Naive thymus-derived CD8-positive, alpha-beta T cell (primary cell): Measurements from ENCODE around the gene HS6ST2. TPM values are rescaled to one million over a fixed set of nuclear protein-coding genes. Genes with fewer than 3 reads are reported as not detected.

ENCODE experiments used
- ATAC-seq, 2 donors: fragments of 150-1000 bp; cut with Tn5 transposase in 1 of 2; sonication (Bioruptor Pico), chemical (Tn5 transposase) in 1 of 2; 1 replicate in 1 of 2; 2 replicates in 1 of 2; pipeline ENCODE4 v1.10.0; 2021; ENCODE audit warnings: mild to moderate bottlenecking in 2 of 2, moderate library complexity in 2 of 2
- POLR2A ChIA-PET: fragments of 350-600 bp; sonication (Branson Sonifier 250); formaldehyde crosslinking; loops from one replicate; lab custom pipeline; 2021; ENCODE audit warnings: antibody characterized with exemption; lab: Charles Lee
- DNase-seq, 10 donors: peaks; one replicate each; pipeline versions ENCODE4 v3.0.0 to v3.0.0-alpha.2; 2020 to 2022
- H3K27ac Mint-ChIP-seq, 10 donors: one replicate each; pipeline ENCODE4 v1.8.0; 2020 to 2022; ENCODE audit warnings: mild to moderate bottlenecking in 10 of 10, mixed read lengths in 10 of 10, moderate library complexity in 4 of 10, inconsistent platforms in 1 of 10
- H3K27me3 Mint-ChIP-seq, 5 donors: one replicate each; pipeline ENCODE4 v1.8.0; 2021 to 2022; ENCODE audit warnings: mixed read lengths in 5 of 5
- H3K36me3 Mint-ChIP-seq, 3 donors: one replicate each; pipeline ENCODE4 v1.8.0; 2020 to 2022; ENCODE audit warnings: mixed read lengths in 3 of 3, mild to moderate bottlenecking in 2 of 3, inconsistent platforms in 1 of 3
- H3K4me1 Mint-ChIP-seq, 4 donors: one replicate each; pipeline ENCODE4 v1.8.0; 2021 to 2022; ENCODE audit warnings: mixed read lengths in 4 of 4
- H3K4me3 Mint-ChIP-seq, 10 donors: one replicate each; pipeline ENCODE4 v1.8.0; 2020 to 2022; ENCODE audit warnings: mild to moderate bottlenecking in 10 of 10, mixed read lengths in 10 of 10, moderate library complexity in 6 of 10, inconsistent platforms in 1 of 10
- H3K9me3 Mint-ChIP-seq, 9 donors: one replicate each; pipeline ENCODE4 v1.8.0; 2020 to 2022; ENCODE audit warnings: mixed read lengths in 9 of 9, mild to moderate bottlenecking in 3 of 9, inconsistent platforms in 1 of 9, moderate library complexity in 1 of 9
- polyA plus RNA-seq, 3 donors: library from polyadenylated mRNA; unstranded; fragments of 300-500 nt; fragmentation: Illumina TruSeq; gene quantifications; one replicate each; pipeline ENCODE4 v1.2.3, GENCODE V29; 2021
- total RNA-seq, 8 experiments: library from RNA in 2 of 8; stranded (reverse) in 2 of 8; gene quantifications; one replicate each; pipeline ENCODE4 v1.2.3 and lab custom pipeline; 2021 to 2026

HS6ST2 gene
- total and polyA plus RNA-seq, 5 experiments from 2014 or later = not detected

GRCh38 chrX:132795181-132795580, 163.2 kb downstream of the HS6ST2 start:
- DNase-seq (no peak), ATAC-seq (no peak)
- Mint-ChIP-seq H3K4me3 (no peak overlapping the region), H3K9me3 (no peaks in the 10 kb centered on the region), H3K27ac (no peak overlapping the region), H3K36me3 (no peaks in the 10 kb centered on the region), H3K4me1 (no peaks in the 10 kb centered on the region), H3K27me3 (no peaks in the 10 kb centered on the region)
- POLR2A ChIA-PET = no interaction called here

GRCh38 chrX:132791714-132792113, 166.7 kb downstream of the HS6ST2 start:
- POLR2A ChIA-PET = no interaction called here
- ATAC-seq (no peak), DNase-seq (no peak)
- Mint-ChIP-seq H3K27me3 (no peaks in the 10 kb centered on the region), H3K9me3 (peaks cover 0 to 9% (median 0%) of the 10 kb centered on the region in 9 donors), H3K27ac (no peak overlapping the region), H3K4me1 (no peaks in the 10 kb centered on the region), H3K4me3 (no peak overlapping the region), H3K36me3 (no peaks in the 10 kb centered on the region)

GRCh38 chrX:132790329-132790728, 168.1 kb downstream of the HS6ST2 start:
- POLR2A ChIA-PET = no interaction called here
- DNase-seq (no peak), ATAC-seq (no peak)
- Mint-ChIP-seq H3K4me3 (no peak overlapping the region), H3K27ac (no peak overlapping the region), H3K27me3 (no peaks in the 10 kb centered on the region), H3K36me3 (no peaks in the 10 kb centered on the region), H3K9me3 (peaks cover 0 to 9% (median 0%) of the 10 kb centered on the region in 9 donors), H3K4me1 (no peaks in the 10 kb centered on the region)

DNA sequence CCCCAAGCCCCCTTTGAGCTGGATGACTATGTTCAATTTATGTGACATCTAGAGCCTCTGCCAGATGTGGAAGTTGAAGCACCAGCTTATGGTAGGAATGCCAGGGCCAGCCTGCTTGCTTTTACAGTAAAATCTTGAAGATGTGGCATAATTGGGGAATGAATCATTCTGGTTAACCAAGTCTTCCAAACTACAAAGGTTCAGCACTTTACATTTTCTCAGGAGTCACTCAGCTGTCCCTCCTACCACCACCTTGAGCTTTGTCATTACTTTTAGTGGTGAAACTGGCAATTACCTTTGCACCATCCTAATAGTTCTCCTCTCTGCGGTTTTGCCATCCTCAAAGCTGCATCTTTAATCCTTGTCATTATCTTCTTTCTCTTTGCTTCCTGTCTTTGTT, 172.2 kb downstream of the HS6ST2 start:
- DNase-seq = no peak
- POLR2A ChIA-PET = no interaction called here
- no peak for ATAC-seq
- Mint-ChIP-seq H3K4me1 (no peaks in the 10 kb centered on the region), H3K4me3 (no peak overlapping the region), H3K27ac (no peak overlapping the region), H3K36me3 (no peaks in the 10 kb centered on the region), H3K27me3 (no peaks in the 10 kb centered on the region), H3K9me3 (peaks cover 0 to 9% (median 0%) of the 10 kb centered on the region in 9 donors)

- Mint-ChIP-seq H3K4me1 (peaks cover 0 to 3% (median 0%) of the 10 kb centered on the region in 4 donors), H3K27ac (no peak overlapping the region), H3K4me3 (no peak overlapping the region), H3K27me3 (peaks cover 0 to 3% (median 0%) of the 10 kb centered on the region in 5 donors), H3K36me3 (peaks cover 0 to 1% (median 0%) of the 10 kb centered on the region in 3 donors), H3K9me3 (no peaks in the 10 kb centered on the region)
- DNase-seq (no peak), ATAC-seq (no peak)
- POLR2A ChIA-PET = no interaction called here
These were observed 179.5 kb downstream of the HS6ST2 start for GRCh38 chrX:132778917-132779316.

- ATAC-seq = no peak
- Mint-ChIP-seq H3K36me3 (peaks cover 0 to 1% (median 0%) of the 10 kb centered on the region in 3 donors), H3K27me3 (peaks cover 0 to 3% (median 0%) of the 10 kb centered on the region in 5 donors), H3K4me3 (no peak overlapping the region), H3K9me3 (no peaks in the 10 kb centered on the region), H3K27ac (no peak overlapping the region), H3K4me1 (peaks cover 0 to 3% (median 0%) of the 10 kb centered on the region in 4 donors)
- DNase-seq = no peak
- POLR2A ChIA-PET = no interaction called here
These were observed 181.8 kb downstream of the HS6ST2 start for GRCh38 chrX:132776486-132777210.

GRCh38 chrX:132775263-132775823, 183.1 kb downstream of the HS6ST2 start:
- H3K27me3 Mint-ChIP-seq = peaks cover 0 to 3% (median 0%) of the 10 kb centered on the region in 5 donors
- H3K4me1 Mint-ChIP-seq = peaks cover 0 to 3% (median 0%) of the 10 kb centered on the region in 4 donors
- POLR2A ChIA-PET = no interaction called here
- no peaks in the 10 kb centered on the region for H3K9me3 Mint-ChIP-seq
- H3K4me3 Mint-ChIP-seq = no peak overlapping the region
- no peak for DNase-seq
- ATAC-seq = no peak
- peaks cover 0 to 1% (median 0%) of the 10 kb centered on the region in 3 donors for H3K36me3 Mint-ChIP-seq
- H3K27ac Mint-ChIP-seq = peak overlapping the region in 1 of 10 donors; percentile 2

GRCh38 chrX:132774010-132774714, 184.3 kb downstream of the HS6ST2 start:
- H3K9me3 Mint-ChIP-seq = no peaks in the 10 kb centered on the region
- peaks cover 0 to 1% (median 0%) of the 10 kb centered on the region in 3 donors for H3K36me3 Mint-ChIP-seq
- H3K4me3 Mint-ChIP-seq = no peak overlapping the region
- peaks cover 0 to 3% (median 0%) of the 10 kb centered on the region in 4 donors for H3K4me1 Mint-ChIP-seq
- H3K27me3 Mint-ChIP-seq = peaks cover 0 to 3% (median 0%) of the 10 kb centered on the region in 5 donors
- DNase-seq = no peak
- POLR2A ChIA-PET = no interaction called here
- no peak overlapping the region for H3K27ac Mint-ChIP-seq
- ATAC-seq = no peak

DNA sequence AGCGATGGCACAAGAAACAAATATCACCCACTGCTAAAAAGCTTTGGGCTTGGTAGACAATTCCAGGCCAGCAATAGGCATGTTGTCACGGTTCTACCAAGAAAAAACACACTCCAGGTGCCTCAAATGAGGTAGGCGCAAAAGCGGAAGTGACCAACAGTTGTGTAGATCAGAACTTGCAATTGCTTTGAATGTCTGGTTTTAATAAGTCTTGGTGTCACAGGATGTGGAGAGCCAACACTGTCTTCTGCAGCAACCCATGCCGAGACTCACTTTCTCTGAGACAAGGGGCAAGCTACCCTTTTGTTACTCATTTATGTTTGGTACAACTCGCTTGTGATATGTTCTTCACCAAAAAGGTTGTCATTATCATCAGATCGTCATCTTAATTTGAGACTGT, 188.8 kb downstream of the HS6ST2 start:
- no peak for DNase-seq
- H3K27ac Mint-ChIP-seq = no peak overlapping the region
- POLR2A ChIA-PET = no interaction called here
- ATAC-seq = no peak
- no peak overlapping the region for H3K4me3 Mint-ChIP-seq
- no peaks in the 10 kb centered on the region for H3K4me1 Mint-ChIP-seq
- H3K27me3 Mint-ChIP-seq = peaks cover 0 to 2% (median 0%) of the 10 kb centered on the region in 5 donors
- peaks cover 0 to 1% (median 0%) of the 10 kb centered on the region in 9 donors for H3K9me3 Mint-ChIP-seq
- H3K36me3 Mint-ChIP-seq = no peaks in the 10 kb centered on the region

GRCh38 chrX:132766452-132766851, 192.0 kb downstream of the HS6ST2 start:
- Mint-ChIP-seq H3K9me3 (peaks cover 0 to 2% (median 0%) of the 10 kb centered on the region in 9 donors), H3K27me3 (peaks cover 0 to 3% (median 0%) of the 10 kb centered on the region in 5 donors), H3K4me3 (no peak overlapping the region), H3K4me1 (no peaks in the 10 kb centered on the region), H3K27ac (no peak overlapping the region), H3K36me3 (no peaks in the 10 kb centered on the region)
- ATAC-seq = no peak
- no peak for DNase-seq
- POLR2A ChIA-PET = no interaction called here

GRCh38 chrX:132763528-132763927, 194.9 kb downstream of the HS6ST2 start:
- Mint-ChIP-seq H3K4me3 (no peak overlapping the region), H3K27ac (no peak overlapping the region), H3K27me3 (peaks cover 0 to 3% (median 0%) of the 10 kb centered on the region in 5 donors), H3K4me1 (no peaks in the 10 kb centered on the region), H3K36me3 (no peaks in the 10 kb centered on the region), H3K9me3 (peaks cover 0 to 2% (median 0%) of the 10 kb centered on the region in 9 donors)
- DNase-seq = no peak
- POLR2A ChIA-PET = no interaction called here
- ATAC-seq = no peak

- ATAC-seq = no peak
- H3K27ac Mint-ChIP-seq = no peak overlapping the region
- DNase-seq = no peak
- no peaks in the 10 kb centered on the region for H3K4me1 Mint-ChIP-seq
- H3K36me3 Mint-ChIP-seq = no peaks in the 10 kb centered on the region
- H3K9me3 Mint-ChIP-seq = peaks cover 0 to 3% (median 0%) of the 10 kb centered on the region in 9 donors
- H3K4me3 Mint-ChIP-seq = no peak overlapping the region
- peaks cover 0 to 2% (median 0%) of the 10 kb centered on the region in 5 donors for H3K27me3 Mint-ChIP-seq
- POLR2A ChIA-PET = no interaction called here
These were observed 199.7 kb downstream of the HS6ST2 start for GRCh38 chrX:132758759-132759158.

DNA sequence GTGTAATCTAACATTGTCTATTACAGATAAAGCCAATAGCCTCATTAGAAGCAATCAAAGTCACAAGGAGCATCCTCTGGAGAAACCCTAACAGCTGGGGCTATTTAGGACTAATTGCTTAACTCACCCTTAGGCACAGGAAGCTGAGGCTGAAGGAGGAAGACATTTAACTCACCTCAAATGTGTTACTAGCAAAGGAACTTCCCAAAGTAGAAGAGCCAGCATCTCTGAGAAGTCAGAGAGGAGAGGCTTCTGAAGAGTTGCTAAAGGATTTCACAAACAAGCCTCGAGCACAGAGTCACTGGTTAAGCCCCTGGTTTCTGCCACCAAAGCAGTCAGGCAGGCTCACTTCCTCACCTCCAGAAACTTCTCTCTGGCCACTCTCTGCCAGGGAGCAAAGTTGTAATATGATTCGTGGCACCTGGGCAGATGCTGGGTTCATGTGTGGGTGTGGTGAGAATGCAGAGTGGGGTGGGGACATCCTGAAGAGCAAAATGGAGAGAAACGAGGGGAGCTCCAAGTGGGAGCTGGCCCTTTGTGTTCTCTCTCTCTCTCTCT, 201.3 kb downstream of the HS6ST2 start:
- DNase-seq (no peak), ATAC-seq (no peak)
- Mint-ChIP-seq H3K9me3 (peaks cover 0 to 2% (median 0%) of the 10 kb centered on the region in 9 donors), H3K27ac (no peak overlapping the region), H3K4me3 (no peak overlapping the region), H3K4me1 (no peaks in the 10 kb centered on the region), H3K36me3 (no peaks in the 10 kb centered on the region), H3K27me3 (peaks cover 0 to 2% (median 0%) of the 10 kb centered on the region in 5 donors)
- POLR2A ChIA-PET = no interaction called here
